Measurements from ENCODE around the gene CBX1.

- TF ChIP-seq CTCF (IDR thresholded peaks at IDR 0.05) (no peak), POLR2A (IDR thresholded peaks at IDR 0.05) (no peak)
Measured at GRCh38 chr17:48044851-48045250, 56.4 kb downstream of the CBX1 start.

Measured in esophagus squamous epithelium (tissue), 4 donors.